ENCODE measurements around the gene ITSN2.
"Not testable (repeated sequence)": the region's sequence is repeated elsewhere in the genome, so short reads cannot be mapped to it uniquely, and the experiment has no call there.

The ITSN2 gene

GRCh38 chr2:24210106-24210455 lies 150.3 kb downstream of the ITSN2 start:
- no peak for DNase-seq

- no peak for DNase-seq
Observed at GRCh38 chr2:24209389-24210105, 150.8 kb downstream of the ITSN2 start.

GRCh38 chr2:24208490-24208889 lies 151.8 kb downstream of the ITSN2 start:
- DNase-seq: no peak

GRCh38 chr2:24207359-24207758 lies 153.0 kb downstream of the ITSN2 start:
- DNase-seq: no peak

DNA sequence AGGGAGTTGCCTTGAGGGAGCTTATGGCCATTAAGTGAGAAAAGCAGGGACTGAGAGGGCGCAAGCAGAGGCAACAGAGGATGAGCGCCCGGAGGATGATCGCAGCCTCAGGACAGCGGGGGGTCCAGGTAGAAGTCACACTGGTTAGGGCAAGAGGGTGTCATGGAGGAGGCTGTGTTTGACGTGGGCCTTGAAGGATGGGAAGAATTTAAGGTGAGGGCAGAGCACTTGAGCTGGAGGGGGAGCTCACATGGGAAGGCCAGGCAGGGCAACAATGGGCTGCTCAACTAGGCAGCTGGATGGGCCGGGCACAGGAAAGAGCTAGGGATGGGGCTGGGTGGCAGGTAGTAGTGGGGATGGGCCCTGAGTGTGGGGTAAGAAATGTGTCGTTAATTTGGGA lies 153.6 kb downstream of the ITSN2 start:
- DNase-seq: no peak

DNA sequence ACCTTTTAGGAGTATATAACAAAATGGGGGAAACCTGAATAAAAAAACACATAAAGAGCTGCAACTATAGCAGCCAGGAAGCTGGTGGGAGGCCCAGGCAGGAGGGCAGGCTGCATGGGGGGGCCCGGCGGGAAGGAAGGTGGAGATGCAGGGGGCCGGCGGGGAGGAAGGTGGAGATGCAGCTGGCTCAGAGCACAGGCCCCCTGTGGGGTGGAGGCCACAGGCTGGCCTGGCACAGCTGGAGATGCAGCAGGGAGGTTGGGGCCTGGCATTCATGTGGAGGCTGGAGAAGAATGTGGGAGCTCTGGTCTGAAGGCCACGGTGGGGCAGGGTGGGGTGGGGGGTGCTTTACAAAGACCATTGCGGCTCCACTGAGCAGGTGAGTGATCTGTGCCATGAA lies 154.1 kb downstream of the ITSN2 start:
- no peak for DNase-seq

DNA sequence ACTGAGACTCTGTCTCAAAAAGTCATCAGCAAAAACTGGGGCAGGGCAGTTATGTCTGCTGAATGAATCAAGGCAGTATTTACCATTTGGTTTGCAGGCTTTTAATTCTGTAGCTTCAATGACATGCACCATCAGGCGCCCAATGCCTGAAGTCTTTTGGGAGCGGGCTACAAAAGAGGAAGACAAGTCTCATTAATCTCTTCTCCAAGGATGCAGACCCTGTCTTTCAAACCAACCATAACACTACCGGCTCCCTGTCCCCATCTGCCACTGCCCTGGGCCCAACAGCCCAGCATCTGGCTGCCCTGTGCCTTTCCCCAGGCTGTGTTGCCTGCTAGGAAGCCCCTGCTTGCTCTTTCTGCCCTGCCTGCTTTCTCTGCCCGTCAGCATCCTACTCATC lies 155.2 kb downstream of the ITSN2 start:
- no peak for DNase-seq

- DNase-seq: no peak
Observed at GRCh38 chr2:24204505-24204904, 155.8 kb downstream of the ITSN2 start.

DNA sequence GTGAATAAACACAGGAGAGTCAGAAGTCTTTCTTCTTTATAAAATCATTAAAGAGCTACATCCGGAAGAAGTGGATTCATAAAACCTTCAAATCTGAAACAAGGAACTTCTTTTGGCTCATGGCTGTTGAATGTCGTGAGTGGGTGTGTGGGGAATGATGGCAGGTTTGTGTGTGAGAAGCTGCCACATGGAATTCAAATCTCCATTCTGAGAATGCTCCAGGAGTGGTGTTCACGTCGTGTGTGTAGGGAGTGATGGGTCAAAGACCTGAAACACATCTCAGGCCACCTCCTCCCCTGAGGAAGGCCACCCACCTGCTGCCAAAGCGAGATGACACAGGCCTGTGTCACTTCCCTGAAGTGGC lies 156.6 kb downstream of the ITSN2 start:
- DNase-seq: no peak

- DNase-seq: no peak
Observed at GRCh38 chr2:24203029-24203786, 157.1 kb downstream of the ITSN2 start.

DNA sequence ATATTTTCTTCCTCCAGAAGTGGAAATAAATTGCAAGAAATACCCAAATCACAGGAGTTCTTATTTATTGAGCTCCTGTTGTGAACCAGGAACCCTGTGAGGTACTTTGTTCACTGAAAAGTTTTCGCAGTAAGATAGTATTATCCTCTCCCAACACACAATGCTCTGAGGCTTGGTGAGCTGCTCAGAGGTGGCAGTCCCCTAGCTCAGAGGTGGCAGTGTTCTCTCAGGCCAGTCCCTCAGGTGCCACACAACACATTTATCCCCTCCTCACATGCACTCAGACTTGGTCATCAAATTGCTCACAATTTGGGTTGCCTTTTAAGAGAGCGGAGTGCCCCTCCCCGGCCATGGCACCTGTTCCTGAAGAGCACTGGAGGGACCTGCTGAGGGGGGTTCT lies 159.5 kb downstream of the ITSN2 start:
- no peak for DNase-seq

- DNase-seq: no peak
Observed at GRCh38 chr2:24199968-24200590, 160.3 kb downstream of the ITSN2 start.

DNA sequence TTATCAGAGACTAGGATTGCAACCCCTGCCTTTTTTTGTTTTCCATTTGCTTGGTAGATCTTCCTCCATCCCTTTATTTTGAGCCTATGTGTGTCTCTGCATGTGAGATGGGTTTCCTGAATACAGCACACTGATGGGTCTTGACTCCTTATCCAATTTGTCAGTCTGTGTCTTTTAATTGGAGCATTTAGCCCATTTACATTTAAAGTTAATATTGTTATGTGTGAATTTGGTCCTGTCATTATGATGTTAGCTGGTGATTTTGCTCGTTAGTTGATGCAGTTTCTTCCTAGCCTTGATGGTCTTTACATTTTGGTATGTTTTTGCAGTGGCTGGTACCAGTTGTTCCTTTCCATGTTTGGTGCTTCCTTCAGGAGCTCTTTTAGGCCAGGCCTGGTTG lies 163.1 kb downstream of the ITSN2 start:
- not testable (repeated sequence) for DNase-seq

GRCh38 chr2:24191848-24192247 lies 168.5 kb downstream of the ITSN2 start:
- no peak for DNase-seq

DNA sequence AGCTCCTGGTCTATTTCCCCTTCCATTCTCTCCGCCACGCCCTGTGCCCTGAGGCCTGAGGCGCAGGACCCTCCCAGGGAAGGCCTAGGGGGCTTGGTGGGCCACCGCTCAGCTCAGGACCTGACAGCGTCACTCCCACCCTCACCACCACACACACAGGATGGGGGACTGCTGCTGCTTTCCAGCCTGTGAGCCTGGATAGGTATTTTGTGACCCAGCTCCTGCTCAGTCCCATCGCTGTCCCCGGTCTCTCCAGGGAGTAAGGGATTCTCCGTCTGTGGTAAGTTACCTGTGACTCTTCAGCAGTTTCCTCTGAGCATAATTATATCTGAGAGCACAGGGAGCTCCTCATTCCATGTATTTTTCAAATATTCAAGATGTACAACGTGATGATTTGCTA lies 169.2 kb downstream of the ITSN2 start:
- DNase-seq: no peak

DNA sequence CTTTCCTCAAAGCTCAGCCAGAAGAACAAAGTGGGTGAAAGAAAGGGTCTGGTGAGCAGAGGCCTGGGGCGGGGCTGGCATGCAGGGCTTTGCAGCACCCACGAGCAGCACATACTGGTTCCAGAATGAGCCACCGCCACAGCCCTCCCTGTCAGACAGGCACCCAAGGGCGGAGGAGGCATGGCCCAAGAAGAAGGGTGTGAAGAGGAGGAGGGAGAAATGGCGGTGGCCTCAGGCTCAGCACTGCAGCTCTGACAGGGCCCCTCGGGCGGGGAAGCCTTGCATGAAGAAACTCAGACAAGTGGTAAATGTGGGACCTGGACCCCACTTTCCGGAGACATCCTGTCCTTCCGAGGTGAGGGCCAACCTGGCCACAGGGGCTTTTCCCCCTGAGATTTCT lies 169.8 kb downstream of the ITSN2 start:
- DNase-seq: no peak

DNA sequence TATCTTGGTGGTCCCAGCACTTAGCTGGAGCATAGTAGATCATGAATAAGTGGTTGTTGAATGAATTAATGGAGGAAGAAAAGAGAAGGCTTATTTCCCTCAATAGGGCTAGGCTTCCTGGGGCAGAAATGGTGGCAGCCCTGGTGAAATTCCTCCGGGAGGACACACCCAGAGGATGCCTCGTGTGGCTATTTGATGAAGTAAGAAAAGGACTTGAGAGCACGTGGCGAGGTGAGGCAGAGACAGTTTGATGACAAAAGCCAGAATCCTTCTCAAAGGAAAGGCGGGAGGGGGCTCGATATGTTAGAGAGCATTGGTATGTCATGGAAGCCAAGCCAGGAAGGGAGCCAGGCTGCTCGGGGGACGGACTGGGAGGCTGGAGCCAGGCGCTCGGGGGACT lies 170.8 kb downstream of the ITSN2 start:
- DNase-seq: no peak

DNA sequence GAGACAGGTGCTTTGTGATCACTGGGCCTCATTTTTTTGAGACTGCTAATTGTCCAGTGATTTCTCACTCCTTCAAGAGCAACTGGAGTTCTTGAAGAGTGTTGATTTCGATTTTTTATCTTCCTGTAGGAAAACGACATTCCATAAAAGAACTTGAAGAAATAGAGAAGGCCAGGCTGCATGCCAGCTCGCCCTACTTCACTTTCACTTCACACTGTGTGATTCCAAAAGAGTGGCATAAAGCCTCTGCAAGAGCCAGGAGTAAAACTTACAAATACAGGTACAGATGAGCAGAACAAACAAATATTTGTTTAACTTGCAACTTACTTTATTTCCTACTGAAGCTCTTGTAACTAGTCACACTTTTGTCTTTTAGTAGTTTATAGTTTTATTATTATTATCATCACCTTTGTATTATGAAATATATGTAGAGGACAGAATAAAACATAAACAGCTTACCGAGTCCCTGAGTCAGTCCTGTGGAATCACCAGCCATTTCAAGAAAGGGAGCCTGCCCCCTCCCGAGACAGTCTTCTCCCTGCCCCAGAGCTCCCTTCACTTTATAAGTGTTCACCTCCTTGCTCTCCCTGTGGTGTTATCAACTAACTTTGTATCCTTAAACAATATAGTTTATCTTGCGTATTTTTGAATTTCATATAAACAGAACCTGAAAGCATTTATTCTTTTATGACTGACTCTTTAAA lies 176.8 kb downstream of the ITSN2 start:
- DNase-seq: no peak

DNA sequence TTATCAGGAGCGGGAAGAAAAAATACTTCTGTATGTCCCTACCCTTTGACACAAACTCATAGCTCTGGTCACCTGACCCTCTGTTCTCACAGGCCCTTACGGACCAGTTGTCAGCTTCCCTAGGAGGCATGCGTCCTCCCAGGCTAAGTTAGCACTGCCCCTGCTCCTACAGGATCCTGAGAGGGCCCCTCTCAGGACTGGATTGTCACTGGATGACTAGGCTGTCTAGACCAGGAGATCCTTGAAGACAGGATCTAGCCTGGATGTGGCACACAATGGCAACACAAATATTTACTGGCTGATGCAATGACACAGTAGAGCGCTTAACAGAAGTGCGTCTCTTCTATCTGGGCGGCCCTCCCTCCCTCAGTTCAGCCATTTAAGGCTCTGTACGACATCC lies 177.8 kb downstream of the ITSN2 start:
- DNase-seq: no peak

DNA sequence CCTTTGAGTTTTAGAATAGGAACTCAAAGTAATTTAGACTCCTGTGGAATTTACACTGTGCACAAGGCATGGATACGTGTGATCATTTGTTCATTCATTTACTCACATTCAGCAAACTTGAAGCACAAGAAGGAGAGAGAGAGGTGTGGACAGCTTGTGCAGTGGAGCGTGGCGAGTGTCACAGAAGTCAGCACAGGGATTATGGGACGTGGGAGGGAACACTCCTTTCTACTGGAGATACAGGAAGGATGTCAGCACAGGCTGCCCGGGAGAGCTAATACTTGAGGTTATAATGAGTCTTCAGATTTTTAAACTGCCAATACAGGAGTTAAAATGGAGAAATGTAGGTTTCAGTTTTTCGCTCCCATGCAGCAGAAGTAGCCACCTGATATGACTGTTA lies 178.5 kb downstream of the ITSN2 start:
- no peak for DNase-seq

DNA sequence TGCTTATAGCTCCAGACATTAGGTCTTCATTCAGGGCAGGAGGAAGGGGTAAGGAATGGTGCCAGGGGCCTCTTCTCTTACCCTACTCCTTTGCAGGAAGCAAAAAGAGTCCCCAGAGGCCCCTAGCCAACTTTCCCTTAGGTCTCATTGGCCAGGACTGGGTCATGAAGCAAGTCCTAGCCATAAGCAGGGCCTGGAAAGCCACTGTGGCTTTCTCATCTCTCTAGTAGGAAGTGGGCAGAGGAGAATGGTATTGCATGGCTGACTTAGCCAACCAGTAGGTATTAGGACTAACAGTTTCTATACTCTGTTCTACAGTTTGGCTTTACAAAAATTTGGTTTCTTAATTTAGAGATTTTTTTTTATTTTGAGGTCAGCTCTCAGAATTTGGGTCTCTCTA lies 180.7 kb downstream of the ITSN2 start:
- DNase-seq: no peak

GRCh38 chr2:24176326-24176725 lies 184.0 kb downstream of the ITSN2 start:
- DNase-seq: no peak

- DNase-seq: no peak
Observed at GRCh38 chr2:24175631-24176187, 184.6 kb downstream of the ITSN2 start.

Data from CD4-positive, alpha-beta T cell treated with Interleukin-10 for 1 hour (primary cell).